A549 (cell line): ENCODE results near the gene MCAM. TPM values are rescaled to one million over a fixed set of nuclear protein-coding genes. Genes with fewer than 3 reads are reported as not detected.
A peak's percentile ranks its signal among the peaks of the same experiment; 100 is the strongest.

Experiments used
- ATAC-seq, 2 experiments: fragments of 200-7000 bp in 1 of 2; fragments of >200 bp in 1 of 2; cut with Nextera tagmentation in 1 of 2; cut with Tn5 transposase in 1 of 2; 3 replicates each; pipeline versions ENCODE4 v1.8.0 to v1.9.1; 2018 to 2020; ENCODE audit warnings: mild to moderate bottlenecking in 1 of 2, moderate library complexity in 1 of 2
- CTCF ChIA-PET: fragments of 300-600 bp; sonication (Branson Sonifier 250); formaldehyde crosslinking; extraction: SDS; loops from one replicate; lab custom pipeline; 2021; ENCODE audit warnings: antibody characterized with exemption, inconsistent platforms; lab: Yijun Ruan, JAX
- POLR2A ChIA-PET: fragments of 350-600 bp; formaldehyde crosslinking; extraction: SDS; loops from one replicate; lab custom pipeline; 2021; ENCODE audit warnings: antibody characterized with exemption, inconsistent platforms; lab: Yijun Ruan, JAX
- DNase-seq, 2 experiments: peaks; one replicate each; pipeline versions ENCODE4 v3.0.0 to v3.0.0-alpha.2; 2011 to 2016; ENCODE audit warnings: low read depth in 1 of 2, low spot score in 1 of 2
- FAIRE-seq: peaks from 2 replicates; lab custom pipeline; 2011; peaks lifted over from hg19 to GRCh38; lab: Jason Lieb, UNC
- H3K27ac ChIP-seq, 2 experiments: fragments of >200 bp; sonication (Bioruptor Twin); formaldehyde crosslinking; 3 replicates each; pipeline ENCODE4 v1.5.1; 2016 to 2017
- H3K4me1 ChIP-seq: fragments of >200 bp; sonication (Bioruptor Twin); formaldehyde crosslinking; 3 replicates; pipeline ENCODE4 v1.6.1; 2016
- H3K4me2 ChIP-seq: fragments of >200 bp; sonication (Bioruptor Twin); formaldehyde crosslinking; 3 replicates; pipeline ENCODE4 v1.6.1; 2016
- H3K4me3 ChIP-seq: fragments of >200 bp; sonication (Bioruptor Twin); formaldehyde crosslinking; 3 replicates; pipeline ENCODE4 v1.5.1; 2016
- H3K9me3 ChIP-seq: fragments of >200 bp; sonication (Bioruptor Twin); formaldehyde crosslinking; 3 replicates; pipeline ENCODE4 v1.6.1; 2016
- BHLHE40 ChIP-seq: IDR thresholded peaks from 2 replicates; pipeline ENCODE4 v1.6.1; 2012; ENCODE audit warnings: low read depth, low read length, inconsistent platforms
- CHD4 ChIP-seq: fragments of 200-600 bp; sonication (generic); IDR thresholded peaks from 2 replicates; pipeline ENCODE4 v1.6.1; 2016; ENCODE audit warnings: antibody characterized with exemption, mild to moderate bottlenecking, borderline replicate concordance
- E2F6 ChIP-seq: IDR thresholded peaks from 2 replicates; pipeline ENCODE4 v1.6.1; 2012; ENCODE audit warnings: low read depth, borderline replicate concordance
- FOSB ChIP-seq: fragments of 250-450 bp; sonication (Bioruptor Pico); IDR thresholded peaks from 2 replicates; pipeline ENCODE4 v1.5.0; 2020; ENCODE audit warnings: mild to moderate bottlenecking, moderate library complexity
- GATA3 ChIP-seq: IDR thresholded peaks from 2 replicates; pipeline ENCODE4 v1.6.1; 2012; ENCODE audit warnings: borderline replicate concordance
- HDAC2 ChIP-seq: fragments of 200-600 bp; sonication (generic); IDR thresholded peaks from 2 replicates; pipeline ENCODE4 v1.6.1; 2016
- HOXB13 ChIP-seq: fragments of 250-450 bp; sonication (Bioruptor Pico); IDR thresholded peaks from 2 replicates; pipeline ENCODE4 v1.5.0; 2020; ENCODE audit warnings: low read depth, mild to moderate bottlenecking, moderate library complexity
- HOXB5 ChIP-seq: fragments of 250-450 bp; sonication (Bioruptor Pico); IDR thresholded peaks from 2 replicates; pipeline ENCODE4 v1.5.0; 2020; ENCODE audit warnings: mild to moderate bottlenecking, moderate library complexity
- JUN ChIP-seq, 2 experiments: fragments of >200 bp; sonication (Bioruptor Twin); formaldehyde crosslinking; IDR thresholded peaks; 2 replicates in 1 of 2; 3 replicates in 1 of 2; pipeline ENCODE4 v1.6.1; 2016 to 2017
- MAX ChIP-seq: IDR thresholded peaks from 2 replicates; pipeline ENCODE4 v1.6.1; 2012
- NFE2L2 ChIP-seq: fragments of 150-350 bp; conservative IDR thresholded peaks from 2 replicates; pipeline ENCODE4 v1.6.1; 2014; ENCODE audit warnings: low read length
- NPAS2 ChIP-seq: fragments of 250-450 bp; sonication (Bioruptor Pico); IDR thresholded peaks from 2 replicates; pipeline ENCODE4 v1.8.0; 2022; ENCODE audit warnings: mild to moderate bottlenecking, moderate library complexity, borderline replicate concordance
- PHF8 ChIP-seq: fragments of 200-600 bp; sonication (generic); IDR thresholded peaks from 2 replicates; pipeline ENCODE4 v1.6.1; 2016; ENCODE audit warnings: low read depth, mild to moderate bottlenecking, antibody characterized with exemption, moderate library complexity, borderline replicate concordance
- RCOR1 ChIP-seq: fragments of 150-350 bp; IDR thresholded peaks from 2 replicates; pipeline ENCODE4 v1.6.1; 2014; ENCODE audit warnings: antibody characterized with exemption, low read length, low read depth
- TFCP2L1 ChIP-seq: fragments of 250-450 bp; sonication (Bioruptor Pico); IDR thresholded peaks from 2 replicates; pipeline ENCODE4 v1.5.0; 2021; ENCODE audit warnings: mild to moderate bottlenecking
- WGBS: methylation state at CpG from one replicate; pipeline ENCODE4 v1.1.6; 2017; ENCODE audit errors: missing lambda C conversion rate; 5-methylcytosine and 5-hydroxymethylcytosine counted together
- polyA plus RNA-seq, 4 experiments: library from polyadenylated mRNA; depleted of rRNA in 3 of 4; stranded (reverse); fragments of >200 nt; fragmentation: RNase III in 1 of 4; extraction: RNeasy Plus Mini Kit Qiagen cat#74134 plus additional on column Dnase treatment in 1 of 4; gene quantifications; 2 replicates in 3 of 4; 3 replicates in 1 of 4; pipeline ENCODE4 v1.2.3, GENCODE V29; 2011 to 2017
- TF ChIP-seq, protein P1 (sequence below): fragments of >200 bp; sonication (Bioruptor Twin); formaldehyde crosslinking; IDR thresholded peaks from 3 replicates; pipeline ENCODE4 v1.5.1; 2016
- TF ChIP-seq, protein P2 (sequence below): fragments of 250-450 bp; sonication (Bioruptor Pico); IDR thresholded peaks from 2 replicates; pipeline ENCODE4 v1.5.0; 2020; ENCODE audit warnings: low read depth, mild to moderate bottlenecking, moderate library complexity
- TF ChIP-seq, protein P3 (sequence below): fragments of 450-650 bp; IDR thresholded peaks from 2 replicates; pipeline ENCODE4 v1.6.1; 2014; ENCODE audit warnings: antibody characterized with exemption

MCAM gene
- polyA plus RNA-seq, 2 of the 4 experiments (the other 2 are of a cell fraction) = 5.4 to 14.9 TPM

DNA sequence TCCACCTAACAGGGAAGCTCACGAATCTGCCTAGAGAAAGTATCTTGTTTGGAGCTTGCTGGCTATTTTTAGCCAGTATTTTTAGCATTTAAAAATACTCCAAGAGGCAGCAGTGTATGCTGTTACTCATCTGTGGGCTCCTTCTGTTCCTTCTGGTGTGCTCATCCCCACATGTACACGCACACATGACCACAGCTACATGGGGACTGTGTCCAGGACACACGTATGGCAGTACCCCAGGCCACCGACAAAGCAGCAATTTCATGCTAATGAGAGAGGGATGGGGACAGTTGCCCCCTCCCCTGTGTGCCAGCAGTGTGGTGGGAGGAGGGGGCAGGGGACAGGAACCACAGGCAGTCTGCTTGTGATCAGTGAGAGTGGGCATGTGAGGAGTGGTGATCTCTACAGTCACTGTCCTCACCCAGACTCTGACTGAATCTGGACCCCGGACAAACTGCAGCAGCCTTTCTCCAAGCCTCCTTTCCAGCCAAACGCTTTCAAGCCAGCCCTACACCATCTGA lies 48.2 kb upstream of the MCAM start:
- FAIRE-seq = no peak
- H3K9me3 ChIP-seq = no peaks in the 10 kb centered on the region
- DNase-seq = no peak
- peaks cover 72% of the 10 kb centered on the region for H3K4me1 ChIP-seq
- ATAC-seq = no peak
- no peak overlapping the region for H3K4me3 ChIP-seq
- H3K4me2 ChIP-seq = no peak overlapping the region
- CTCF ChIA-PET = interaction anchor here (0.7 to 5.8 kb wide), 6 partner anchors 7 to 804 kb away, joined by 3 to 98 read pairs (median 8); partner anchors contain the start of genes CBL and USP2
- TF ChIP-seq BHLHE40 = no peak
- TF ChIP-seq NFE2L2 = no peak
- no peak for TF ChIP-seq NPAS2
- no peak for TF ChIP-seq HOXB13
- TF ChIP-seq JUN (IDR thresholded peaks at IDR 0.05) = no peak
- TF ChIP-seq, protein P1, sequence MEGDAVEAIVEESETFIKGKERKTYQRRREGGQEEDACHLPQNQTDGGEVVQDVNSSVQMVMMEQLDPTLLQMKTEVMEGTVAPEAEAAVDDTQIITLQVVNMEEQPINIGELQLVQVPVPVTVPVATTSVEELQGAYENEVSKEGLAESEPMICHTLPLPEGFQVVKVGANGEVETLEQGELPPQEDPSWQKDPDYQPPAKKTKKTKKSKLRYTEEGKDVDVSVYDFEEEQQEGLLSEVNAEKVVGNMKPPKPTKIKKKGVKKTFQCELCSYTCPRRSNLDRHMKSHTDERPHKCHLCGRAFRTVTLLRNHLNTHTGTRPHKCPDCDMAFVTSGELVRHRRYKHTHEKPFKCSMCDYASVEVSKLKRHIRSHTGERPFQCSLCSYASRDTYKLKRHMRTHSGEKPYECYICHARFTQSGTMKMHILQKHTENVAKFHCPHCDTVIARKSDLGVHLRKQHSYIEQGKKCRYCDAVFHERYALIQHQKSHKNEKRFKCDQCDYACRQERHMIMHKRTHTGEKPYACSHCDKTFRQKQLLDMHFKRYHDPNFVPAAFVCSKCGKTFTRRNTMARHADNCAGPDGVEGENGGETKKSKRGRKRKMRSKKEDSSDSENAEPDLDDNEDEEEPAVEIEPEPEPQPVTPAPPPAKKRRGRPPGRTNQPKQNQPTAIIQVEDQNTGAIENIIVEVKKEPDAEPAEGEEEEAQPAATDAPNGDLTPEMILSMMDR = no peak
- TF ChIP-seq RCOR1 = no peak
- no peak for TF ChIP-seq HDAC2
- TF ChIP-seq CHD4 = no peak
- TF ChIP-seq, protein P2, sequence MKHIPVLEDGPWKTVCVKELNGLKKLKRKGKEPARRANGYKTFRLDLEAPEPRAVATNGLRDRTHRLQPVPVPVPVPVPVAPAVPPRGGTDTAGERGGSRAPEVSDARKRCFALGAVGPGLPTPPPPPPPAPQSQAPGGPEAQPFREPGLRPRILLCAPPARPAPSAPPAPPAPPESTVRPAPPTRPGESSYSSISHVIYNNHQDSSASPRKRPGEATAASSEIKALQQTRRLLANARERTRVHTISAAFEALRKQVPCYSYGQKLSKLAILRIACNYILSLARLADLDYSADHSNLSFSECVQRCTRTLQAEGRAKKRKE (CRISPR knock-in tag) = no peak
- TF ChIP-seq HOXB5 = no peak
- no peak overlapping the region for H3K27ac ChIP-seq
- WGBS = 71% methylated on average over 6 of the region's 6 CpGs
- POLR2A ChIA-PET = no interaction called here

GRCh38 chr11:119363851-119364590 lies 47.1 kb upstream of the MCAM start:
- POLR2A ChIA-PET = no interaction called here
- H3K4me3 ChIP-seq = peak overlapping the region; percentile 50
- 25% methylated on average over 2 of the region's 88 CpGs for WGBS
- DNase-seq (peak in 1 of 2 experiments; percentile 31), FAIRE-seq (no peak), ATAC-seq (peak in 1 of 2 experiments; percentile 49; a peak in 3 of 6 replicates)
- CTCF ChIA-PET = interaction anchor here (0.6 to 5.8 kb wide), 5 partner anchors 8 to 805 kb away, joined by 3 to 98 read pairs (median 13); partner anchors contain the start of gene USP2
- H3K27ac ChIP-seq = peak overlapping the region; percentile 74 to 91
- H3K4me2 ChIP-seq = peak overlapping the region; percentile 97
- peaks cover 73% of the 10 kb centered on the region for H3K4me1 ChIP-seq
- H3K9me3 ChIP-seq = no peaks in the 10 kb centered on the region
- TF ChIP-seq TFCP2L1 (CRISPR knock-in tag) (no peak), MAX (peak; percentile 54), FOSB (CRISPR knock-in tag) (no peak), GATA3 (no peak), PHF8 (peak; percentile 34; the same call in 1 of the 2 replicates), E2F6 (peak; percentile 45; the same call in 1 of the 2 replicates), BHLHE40 (no peak)
- TF ChIP-seq, protein P3, sequence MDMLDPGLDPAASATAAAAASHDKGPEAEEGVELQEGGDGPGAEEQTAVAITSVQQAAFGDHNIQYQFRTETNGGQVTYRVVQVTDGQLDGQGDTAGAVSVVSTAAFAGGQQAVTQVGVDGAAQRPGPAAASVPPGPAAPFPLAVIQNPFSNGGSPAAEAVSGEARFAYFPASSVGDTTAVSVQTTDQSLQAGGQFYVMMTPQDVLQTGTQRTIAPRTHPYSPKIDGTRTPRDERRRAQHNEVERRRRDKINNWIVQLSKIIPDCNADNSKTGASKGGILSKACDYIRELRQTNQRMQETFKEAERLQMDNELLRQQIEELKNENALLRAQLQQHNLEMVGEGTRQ = no peak
